ENCODE results near the gene HDAC4.

The HDAC4 gene

GRCh38 chr2:239114119-239114581 lies 286.7 kb downstream of the HDAC4 start:
- H3K4me3 ChIP-seq (replicated peaks; ENCODE audit: insufficient read depth, low read length) = no peak overlapping the region
- no peak overlapping the region for H3K27ac ChIP-seq (replicated peaks)
- peak in 1 of 2 experiments; percentile 7 for DNase-seq (ENCODE audit: low read depth in 1 of 2, low spot score in 1 of 2)
- H3K27me3 ChIP-seq (ENCODE audit: insufficient read depth, poor library complexity, severe bottlenecking) = no peaks in the 10 kb centered on the region
- TF ChIP-seq REST (IDR thresholded peaks at IDR 0.05; ENCODE audit: insufficient replicate concordance, low read depth) = no peak
- no peak for TF ChIP-seq CTCF (IDR thresholded peaks at IDR 0.05; ENCODE audit: insufficient read depth, low read length)
- TF ChIP-seq GABPA (IDR thresholded peaks at IDR 0.05; ENCODE audit: low read depth) = no peak
- TF ChIP-seq POLR2AphosphoS5 (IDR thresholded peaks at IDR 0.05; ENCODE audit: low read depth) = no peak

GRCh38 chr2:239113615-239114014 lies 287.2 kb downstream of the HDAC4 start:
- Histone ChIP-seq H3K27ac (replicated peaks) (no peak overlapping the region), H3K27me3 (ENCODE audit: insufficient read depth, poor library complexity, severe bottlenecking) (no peaks in the 10 kb centered on the region), H3K4me3 (replicated peaks; ENCODE audit: insufficient read depth, low read length) (no peak overlapping the region)
- TF ChIP-seq CTCF (IDR thresholded peaks at IDR 0.05; ENCODE audit: insufficient read depth, low read length) (no peak), POLR2AphosphoS5 (IDR thresholded peaks at IDR 0.05; ENCODE audit: low read depth) (no peak), REST (IDR thresholded peaks at IDR 0.05; ENCODE audit: insufficient replicate concordance, low read depth) (no peak), GABPA (IDR thresholded peaks at IDR 0.05; ENCODE audit: low read depth) (no peak), SPI1 (IDR thresholded peaks at IDR 0.05; ENCODE audit: borderline replicate concordance, low read depth) (no peak)
- no peak for DNase-seq (ENCODE audit: low read depth in 1 of 2, low spot score in 1 of 2)

GRCh38 chr2:239113171-239113570 lies 287.6 kb downstream of the HDAC4 start:
- no peaks in the 10 kb centered on the region for H3K27me3 ChIP-seq (ENCODE audit: insufficient read depth, poor library complexity, severe bottlenecking)
- no peak overlapping the region for H3K4me3 ChIP-seq (replicated peaks; ENCODE audit: insufficient read depth, low read length)
- peak in 1 of 2 experiments; percentile 48 for DNase-seq (ENCODE audit: low read depth in 1 of 2, low spot score in 1 of 2)
- TF ChIP-seq POLR2AphosphoS5 (IDR thresholded peaks at IDR 0.05; ENCODE audit: low read depth) (no peak), SPI1 (IDR thresholded peaks at IDR 0.05; ENCODE audit: borderline replicate concordance, low read depth) (no peak), GABPA (IDR thresholded peaks at IDR 0.05; ENCODE audit: low read depth) (no peak), CTCF (IDR thresholded peaks at IDR 0.05; ENCODE audit: insufficient read depth, low read length) (no peak), REST (IDR thresholded peaks at IDR 0.05; ENCODE audit: insufficient replicate concordance, low read depth) (no peak)
- no peak overlapping the region for H3K27ac ChIP-seq (replicated peaks)

All from HL-60 (cell line).